ENCODE measurements around the gene RASSF10. TPM values are rescaled to one million over a fixed set of nuclear protein-coding genes. Genes with fewer than 3 reads are reported as not detected.

Gene RASSF10
- total RNA-seq, 2 experiments from 2014 or later, result not detected

GRCh38 chr11:12991426-12991825 is 17.7 kb upstream of the RASSF10 start:
- CTCF ChIA-PET, result no interaction called here
- POLR2A ChIA-PET, result no interaction called here

- CTCF ChIA-PET, result no interaction called here
Measured at GRCh38 chr11:12993626-12994025, 15.5 kb upstream of the RASSF10 start.

DNA sequence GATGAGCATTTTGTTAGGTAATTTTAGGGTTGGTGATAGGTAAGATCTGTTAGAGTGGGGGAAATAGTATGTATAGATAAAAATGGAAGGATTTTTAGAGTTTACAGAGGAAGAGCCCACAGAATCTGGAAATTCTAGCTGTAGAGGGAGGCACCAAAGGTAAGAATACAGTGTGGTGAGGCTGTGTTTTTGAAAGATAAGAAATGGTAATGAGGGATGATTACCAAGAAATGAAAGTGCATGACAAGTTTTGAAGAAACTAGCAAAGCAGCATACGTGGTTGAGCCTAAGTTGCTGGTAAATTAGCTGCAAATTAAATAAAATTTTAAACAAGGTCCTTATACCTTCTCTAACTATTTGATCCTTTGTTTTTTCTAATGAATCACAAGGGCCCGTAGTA is 14.6 kb upstream of the RASSF10 start:
- CTCF ChIA-PET, result no interaction called here
- POLR2A ChIA-PET, result no interaction called here

More at GRCh38 chr11:12993626-12994025, 15.5 kb upstream of the RASSF10 start:
- POLR2A ChIA-PET, result no interaction called here

DNA sequence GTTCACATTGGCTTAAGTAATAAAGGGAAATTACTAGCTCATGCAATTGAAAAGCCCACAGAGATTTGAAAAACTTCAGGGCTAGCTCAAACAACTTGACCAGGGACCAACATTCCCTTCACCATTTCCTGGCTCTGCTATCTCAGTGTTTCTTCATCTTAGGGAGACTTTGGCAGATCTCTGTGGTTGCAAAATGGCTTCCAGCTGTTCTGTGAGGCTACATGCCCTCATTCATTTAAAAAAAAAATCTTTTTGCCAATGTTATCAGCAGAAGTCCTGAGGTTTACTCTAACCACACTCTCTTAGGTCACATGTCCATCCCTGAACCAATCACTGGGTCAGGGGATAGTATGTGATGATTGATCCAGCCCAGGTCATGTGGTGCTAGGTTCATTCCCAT is 13.9 kb upstream of the RASSF10 start:
- CTCF ChIA-PET, result no interaction called here
- POLR2A ChIA-PET, result no interaction called here

- CTCF ChIA-PET, result no interaction called here
Measured at GRCh38 chr11:12995823-12996222, 13.3 kb upstream of the RASSF10 start.

GRCh38 chr11:12997168-12997567 is 11.9 kb upstream of the RASSF10 start:
- CTCF ChIA-PET, result no interaction called here
- POLR2A ChIA-PET, result no interaction called here

More at GRCh38 chr11:12995823-12996222, 13.3 kb upstream of the RASSF10 start:
- POLR2A ChIA-PET, result no interaction called here

DNA sequence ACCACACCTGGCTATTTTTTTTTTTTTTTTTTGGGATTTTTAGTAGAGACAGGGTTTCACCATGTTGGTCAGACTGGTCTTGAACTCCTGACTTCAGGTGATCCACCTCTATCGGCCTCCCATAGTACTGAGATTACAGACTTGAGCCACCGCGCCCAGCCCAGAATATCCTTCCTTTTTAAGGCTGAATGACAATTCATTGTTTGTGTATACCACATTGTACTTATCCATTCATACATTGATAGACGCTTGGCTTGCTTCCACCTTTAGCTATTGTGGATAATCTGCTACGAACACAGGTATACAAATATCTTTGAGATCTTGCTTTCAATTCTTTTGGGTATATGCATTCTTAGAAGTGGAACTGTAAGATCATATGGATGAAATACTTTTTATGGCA is 10.8 kb upstream of the RASSF10 start:
- ChIA-PET POLR2A (no interaction called here), CTCF (no interaction called here)

DNA sequence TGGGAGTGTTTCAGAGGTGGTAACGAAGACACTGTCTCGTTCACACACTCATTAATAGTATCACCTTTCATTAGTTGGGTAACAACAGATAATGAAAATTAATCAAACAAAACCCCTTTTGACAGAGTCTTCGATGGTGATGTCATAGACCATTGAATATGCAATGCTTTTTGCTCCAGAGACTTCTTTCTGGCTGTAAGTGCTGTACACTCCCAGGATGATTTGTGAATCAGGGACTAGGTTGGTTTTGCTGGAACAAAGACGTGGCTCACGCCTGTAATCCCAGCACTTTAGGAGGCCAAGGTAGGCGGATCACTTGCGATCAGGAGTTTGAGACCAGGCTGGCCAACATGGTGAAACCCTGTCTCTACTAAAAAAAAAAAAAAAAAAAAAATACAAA is 9.5 kb upstream of the RASSF10 start:
- CTCF ChIA-PET, result no interaction called here
- POLR2A ChIA-PET, result no interaction called here

DNA sequence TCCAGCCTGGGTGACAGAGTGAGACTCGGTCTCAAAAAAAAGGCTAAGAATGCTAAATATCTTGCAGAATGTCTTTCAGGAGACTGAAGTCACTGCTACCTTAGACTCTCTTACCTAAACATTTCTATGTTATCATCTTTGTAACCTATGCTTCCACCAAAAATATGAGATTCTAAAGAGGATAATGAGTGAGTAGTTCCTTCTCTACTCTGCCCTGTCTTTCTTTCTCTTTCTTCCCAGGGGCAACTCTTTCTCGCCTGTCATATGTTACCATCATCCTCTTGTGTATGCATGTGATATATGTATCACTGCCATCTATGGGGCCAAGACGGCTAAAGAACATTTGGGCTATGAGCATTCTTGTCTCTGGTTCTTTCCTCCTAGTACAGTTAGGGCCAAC is 9.0 kb upstream of the RASSF10 start:
- POLR2A ChIA-PET, result no interaction called here
- CTCF ChIA-PET, result no interaction called here

DNA sequence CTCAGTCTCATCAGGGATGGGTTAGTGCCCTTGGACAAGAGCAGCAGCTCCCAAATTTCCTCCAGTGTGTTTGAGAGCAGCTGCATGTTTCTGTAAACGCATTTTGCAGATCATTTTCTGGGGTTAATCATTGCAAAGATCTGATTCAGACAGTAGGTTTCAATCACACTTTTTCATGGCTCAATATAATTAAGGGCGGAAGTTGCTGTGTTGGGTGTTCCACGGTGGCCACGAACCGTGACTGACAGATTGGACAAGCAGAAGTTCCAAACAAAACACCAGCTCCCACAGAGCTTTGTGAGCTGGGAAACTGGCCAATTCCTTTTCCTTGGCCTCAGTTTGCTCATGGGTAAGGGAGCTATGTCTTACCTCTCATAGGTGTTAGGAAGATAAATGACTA is 8.4 kb upstream of the RASSF10 start:
- ChIA-PET POLR2A (no interaction called here), CTCF (no interaction called here)

DNA sequence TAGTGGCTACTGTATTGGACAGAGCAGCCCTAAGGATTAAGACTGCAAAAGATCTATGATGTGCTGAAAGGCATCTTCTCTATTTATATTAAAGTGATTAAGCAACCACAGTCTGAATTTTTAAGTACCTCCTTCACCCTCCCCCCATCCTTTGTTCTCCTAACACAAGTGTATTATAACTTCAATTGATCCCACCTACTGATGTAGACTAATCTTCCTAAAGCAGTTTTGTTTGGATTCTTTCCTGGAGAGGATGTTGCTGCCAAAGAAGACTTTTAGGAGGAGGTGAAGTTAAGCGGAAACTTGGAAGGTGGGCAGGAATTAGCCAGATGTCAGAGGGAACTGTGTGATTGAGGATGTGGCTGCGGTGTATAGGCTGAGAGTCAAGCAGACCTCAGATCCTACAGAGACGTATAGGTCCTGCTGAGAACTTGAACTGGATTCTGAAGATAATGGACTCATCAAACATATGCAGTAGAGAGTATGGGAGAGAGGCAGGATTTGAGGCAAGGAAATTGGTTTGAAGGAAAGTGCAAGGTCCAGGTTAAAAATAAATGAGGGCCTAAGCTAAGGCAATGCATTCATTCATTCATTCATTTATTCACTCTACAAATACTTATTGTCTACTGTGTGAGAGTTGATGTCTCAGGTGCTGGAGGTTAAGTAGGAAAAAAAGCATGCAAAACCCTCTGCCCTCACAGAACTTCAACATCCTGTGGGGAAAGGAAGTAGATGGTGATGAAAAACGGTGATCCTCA is 5.2 kb upstream of the RASSF10 start:
- ChIA-PET POLR2A (no interaction called here), CTCF (no interaction called here)

DNA sequence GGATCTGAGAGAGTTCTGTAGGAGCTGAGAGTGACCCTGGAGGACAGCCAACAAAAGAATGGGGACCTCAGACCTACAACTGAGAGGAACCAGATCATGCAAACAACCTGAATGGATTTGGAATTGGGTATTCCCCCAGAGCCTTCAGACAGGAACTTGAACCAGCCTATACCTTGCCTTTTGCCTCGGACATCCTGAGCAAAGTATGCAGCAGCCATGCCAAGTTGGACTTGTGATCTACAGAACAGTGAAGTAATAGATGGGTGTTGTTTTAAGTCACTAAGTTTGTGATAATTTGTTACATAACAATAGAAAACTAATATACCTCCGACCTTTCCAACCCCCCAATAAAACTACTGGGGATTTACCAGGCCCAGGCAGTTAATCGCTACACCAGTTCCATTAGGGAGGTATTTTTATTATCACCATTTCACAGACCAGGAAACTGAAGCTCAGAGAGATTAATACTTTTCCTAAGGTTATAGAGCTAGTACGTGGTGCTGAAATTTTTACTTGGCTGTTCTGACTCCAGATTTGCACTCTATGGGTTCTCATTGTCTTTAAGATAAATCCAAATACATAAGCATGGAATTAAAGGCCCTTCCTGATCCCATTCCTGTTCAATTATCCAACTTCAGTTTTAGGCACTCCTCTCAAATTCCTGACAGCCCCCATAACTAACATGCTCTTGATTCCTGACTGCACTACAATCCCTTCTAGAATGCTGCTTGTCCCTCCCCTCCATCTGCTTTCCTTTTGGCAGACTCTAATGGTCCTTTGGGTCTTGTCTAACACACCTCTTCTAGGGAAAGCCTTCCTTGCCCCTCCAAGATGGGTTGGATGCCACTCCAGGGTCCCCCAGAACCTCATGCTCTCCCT is 1.7 kb upstream of the RASSF10 start:
- CTCF ChIA-PET, result no interaction called here
- POLR2A ChIA-PET, result no interaction called here

DNA sequence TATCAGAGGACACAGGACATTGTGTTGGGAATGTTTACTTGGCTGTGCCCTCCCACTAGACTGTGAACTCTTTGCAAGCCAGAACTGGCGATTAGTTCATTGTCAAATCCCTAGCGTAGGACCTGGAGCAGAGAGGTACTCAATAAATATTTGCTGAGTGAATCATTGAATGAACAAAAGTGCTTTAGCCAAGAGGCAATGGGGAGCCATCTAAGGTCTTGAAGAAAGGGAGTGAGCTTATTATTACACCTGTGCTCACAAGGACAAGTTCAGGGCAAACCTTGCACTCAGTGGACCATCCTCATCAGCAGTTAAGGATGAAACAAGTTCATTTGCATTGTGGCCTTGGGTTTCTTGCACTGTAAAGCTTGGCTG is 1.1 kb upstream of the RASSF10 start:
- ChIA-PET CTCF (no interaction called here), POLR2A (no interaction called here)

GRCh38 chr11:13009476-13009920 is 382 bp downstream of the RASSF10 start:
- ChIA-PET POLR2A (no interaction called here), CTCF (no interaction called here)

- ChIA-PET POLR2A (no interaction called here), CTCF (no interaction called here)
Measured at GRCh38 chr11:13009921-13010748, 1.0 kb downstream of the RASSF10 start.

GRCh38 chr11:13010749-13011465 is 1.8 kb downstream of the RASSF10 start:
- POLR2A ChIA-PET, result no interaction called here
- CTCF ChIA-PET, result no interaction called here

DNA sequence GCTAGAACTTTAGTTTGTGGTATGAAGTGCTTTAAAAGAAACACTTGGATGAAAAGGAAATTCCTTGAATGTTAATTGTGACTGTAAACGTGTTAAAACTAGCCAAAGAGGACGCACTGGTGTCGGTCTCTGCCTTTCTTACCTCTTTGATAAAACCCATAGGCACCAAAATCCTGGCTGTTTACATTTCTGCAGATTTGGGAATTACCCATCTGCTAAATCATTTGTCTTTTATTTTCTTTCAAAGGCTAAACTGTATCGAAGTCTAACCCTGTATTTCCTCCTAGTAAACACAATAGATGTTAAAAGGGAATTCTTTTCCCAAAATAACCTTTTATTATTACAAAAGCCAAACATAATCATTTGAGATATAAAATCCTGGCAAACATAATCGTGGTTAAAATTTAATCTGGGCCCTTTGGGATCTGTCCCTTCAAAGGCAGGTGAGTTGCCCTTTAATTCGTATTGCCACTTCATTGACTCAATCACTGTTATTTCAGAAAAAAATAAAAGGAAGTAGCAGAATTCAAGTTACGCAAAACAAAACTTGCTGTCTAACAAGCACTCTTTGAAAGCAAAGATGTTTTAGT is 2.4 kb downstream of the RASSF10 start:
- CTCF ChIA-PET, result no interaction called here

GRCh38 chr11:13012056-13012661 is 3.0 kb downstream of the RASSF10 start:
- ChIA-PET CTCF (no interaction called here), POLR2A (no interaction called here)

More for the DNA sequence above, 2.4 kb downstream of the RASSF10 start:
- POLR2A ChIA-PET, result no interaction called here

DNA sequence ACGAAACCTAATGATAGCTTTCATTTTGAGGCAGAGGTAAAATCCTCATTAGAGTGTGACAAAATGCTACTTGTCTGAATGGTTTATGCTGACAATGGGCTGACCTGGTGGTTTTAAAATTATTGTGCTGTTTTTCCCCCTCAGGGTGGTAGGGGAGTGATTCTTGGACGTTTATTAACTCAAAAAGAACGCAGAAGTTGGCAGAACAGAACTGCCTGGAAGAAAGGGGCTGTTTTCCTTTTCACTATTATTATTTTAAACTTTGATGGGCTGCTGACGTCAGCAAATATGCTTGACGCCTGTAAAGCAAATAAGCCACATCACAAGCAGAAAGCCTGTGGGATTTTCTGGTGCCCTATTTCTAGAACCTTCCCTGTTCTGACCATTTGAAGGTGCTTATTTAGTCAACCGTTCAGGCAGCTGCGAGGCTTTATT is 4.0 kb downstream of the RASSF10 start:
- ChIA-PET CTCF (no interaction called here), POLR2A (no interaction called here)

All from activated CD8-positive, alpha-beta memory T cell treated with anti-CD3 and anti-CD28 coated beads for 36 hours (primary cell).